ENCODE measurements around the gene NOXA1.
"Not testable (repeated sequence)": the region's sequence is repeated elsewhere in the genome, so short reads cannot be mapped to it uniquely, and the experiment has no call there.

Gene NOXA1

DNA sequence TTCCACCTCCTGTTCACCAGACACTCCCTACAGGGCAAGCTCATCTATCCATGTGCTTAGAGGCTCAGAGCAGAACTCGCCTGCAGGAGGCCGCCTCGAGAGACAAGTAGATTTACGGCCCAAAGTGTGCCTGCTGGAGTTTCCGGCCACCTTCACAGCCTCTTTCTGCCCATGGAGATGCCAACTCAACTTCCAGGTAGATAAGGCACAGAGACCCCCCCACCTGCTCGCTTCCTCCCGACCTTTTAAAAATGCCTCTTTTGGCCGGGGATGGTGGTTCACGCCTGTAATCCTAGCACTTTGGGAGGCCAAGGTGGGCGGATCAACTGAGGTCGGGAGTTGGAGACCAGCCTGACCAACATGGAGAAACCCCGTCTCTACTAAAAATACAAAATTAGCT, 46.8 kb upstream of the NOXA1 start:
- TF ChIP-seq MYC (IDR thresholded peaks at IDR 0.05; ENCODE audit: low read depth, low read length) (no peak), POLR2A (IDR thresholded peaks at IDR 0.05; ENCODE audit: extremely low read depth, insufficient read length) (no peak), MAX (IDR thresholded peaks at IDR 0.05; ENCODE audit: low read depth, low read length) (no peak)
- TF ChIP-seq, protein P1, sequence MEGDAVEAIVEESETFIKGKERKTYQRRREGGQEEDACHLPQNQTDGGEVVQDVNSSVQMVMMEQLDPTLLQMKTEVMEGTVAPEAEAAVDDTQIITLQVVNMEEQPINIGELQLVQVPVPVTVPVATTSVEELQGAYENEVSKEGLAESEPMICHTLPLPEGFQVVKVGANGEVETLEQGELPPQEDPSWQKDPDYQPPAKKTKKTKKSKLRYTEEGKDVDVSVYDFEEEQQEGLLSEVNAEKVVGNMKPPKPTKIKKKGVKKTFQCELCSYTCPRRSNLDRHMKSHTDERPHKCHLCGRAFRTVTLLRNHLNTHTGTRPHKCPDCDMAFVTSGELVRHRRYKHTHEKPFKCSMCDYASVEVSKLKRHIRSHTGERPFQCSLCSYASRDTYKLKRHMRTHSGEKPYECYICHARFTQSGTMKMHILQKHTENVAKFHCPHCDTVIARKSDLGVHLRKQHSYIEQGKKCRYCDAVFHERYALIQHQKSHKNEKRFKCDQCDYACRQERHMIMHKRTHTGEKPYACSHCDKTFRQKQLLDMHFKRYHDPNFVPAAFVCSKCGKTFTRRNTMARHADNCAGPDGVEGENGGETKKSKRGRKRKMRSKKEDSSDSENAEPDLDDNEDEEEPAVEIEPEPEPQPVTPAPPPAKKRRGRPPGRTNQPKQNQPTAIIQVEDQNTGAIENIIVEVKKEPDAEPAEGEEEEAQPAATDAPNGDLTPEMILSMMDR (IDR thresholded peaks at IDR 0.05; ENCODE audit: low read depth, low read length), result no peak
- H3K4me3 ChIP-seq (ENCODE audit: low read depth, low read length), result no peak overlapping the region
- no peak for DNase-seq (ENCODE audit: low read depth)

- DNase-seq (ENCODE audit: low read depth); H3K4me3 ChIP-seq (ENCODE audit: low read depth, low read length): not testable (repeated sequence)
These were observed 44.3 kb upstream of the NOXA1 start for GRCh38 chr9:137378688-137379410.

DNA sequence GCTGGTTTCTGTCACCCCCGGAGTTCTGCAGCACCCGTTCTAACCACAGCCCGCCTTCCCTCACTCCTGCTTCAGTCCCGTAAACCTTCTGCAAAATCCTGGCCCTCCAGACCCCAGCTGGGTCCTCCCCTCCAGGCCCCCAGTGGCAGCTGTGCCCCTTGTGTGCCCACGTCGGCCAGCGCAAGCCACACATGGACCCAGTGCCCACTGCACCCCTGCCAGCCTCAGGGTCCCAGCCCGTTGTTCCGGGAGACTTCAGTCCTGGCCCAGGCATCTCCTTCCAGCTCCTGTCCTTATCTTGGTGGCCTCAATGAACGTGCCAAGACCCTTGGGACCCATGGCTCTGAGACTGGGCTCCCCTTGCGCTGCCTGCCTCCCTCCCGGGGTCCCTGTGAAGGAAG, 43.4 kb upstream of the NOXA1 start:
- H3K4me3 ChIP-seq (ENCODE audit: low read depth, low read length), result no peak overlapping the region
- TF ChIP-seq POLR2A (IDR thresholded peaks at IDR 0.05; ENCODE audit: extremely low read depth, insufficient read length) (no peak), MYC (IDR thresholded peaks at IDR 0.05; ENCODE audit: low read depth, low read length) (no peak), MAX (IDR thresholded peaks at IDR 0.05; ENCODE audit: low read depth, low read length) (no peak)
- TF ChIP-seq, protein P1 (IDR thresholded peaks at IDR 0.05; ENCODE audit: low read depth, low read length), result no peak
- no peak for DNase-seq (ENCODE audit: low read depth)

DNA sequence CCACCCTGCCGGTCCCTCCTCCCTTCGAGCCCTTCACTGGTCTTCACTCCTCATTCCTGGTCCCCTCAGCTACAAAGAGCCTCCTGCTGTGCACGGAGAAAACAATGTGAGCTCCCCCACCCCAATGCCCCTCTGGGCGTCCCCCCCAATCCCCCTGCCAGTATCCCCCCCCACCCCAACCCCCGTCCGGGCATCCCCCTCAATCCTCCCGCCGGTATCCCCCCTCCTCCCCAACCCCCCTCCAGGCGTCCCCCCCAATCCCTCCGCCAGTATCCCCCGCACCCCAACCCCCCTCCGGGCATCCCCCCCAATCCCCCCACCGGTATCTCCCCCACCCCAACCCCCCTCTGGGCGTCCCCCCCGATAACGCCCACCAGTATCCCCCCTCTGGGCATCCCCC, 43.0 kb upstream of the NOXA1 start:
- no peak overlapping the region for H3K4me3 ChIP-seq (ENCODE audit: low read depth, low read length)
- DNase-seq (ENCODE audit: low read depth), result no peak
- TF ChIP-seq MYC (IDR thresholded peaks at IDR 0.05; ENCODE audit: low read depth, low read length), result no peak
- no peak for TF ChIP-seq MAX (IDR thresholded peaks at IDR 0.05; ENCODE audit: low read depth, low read length)
- TF ChIP-seq POLR2A (IDR thresholded peaks at IDR 0.05; ENCODE audit: extremely low read depth, insufficient read length), result no peak
- TF ChIP-seq, protein P1 (IDR thresholded peaks at IDR 0.05; ENCODE audit: low read depth, low read length), result no peak

GRCh38 chr9:137380606-137381005, 42.6 kb upstream of the NOXA1 start:
- no peak for DNase-seq (ENCODE audit: low read depth)
- H3K4me3 ChIP-seq (ENCODE audit: low read depth, low read length), result no peak overlapping the region
- TF ChIP-seq MAX (IDR thresholded peaks at IDR 0.05; ENCODE audit: low read depth, low read length) (no peak), POLR2A (IDR thresholded peaks at IDR 0.05; ENCODE audit: extremely low read depth, insufficient read length) (no peak), MYC (IDR thresholded peaks at IDR 0.05; ENCODE audit: low read depth, low read length) (no peak)
- TF ChIP-seq, protein P1 (IDR thresholded peaks at IDR 0.05; ENCODE audit: low read depth, low read length), result no peak

- H3K4me3 ChIP-seq (ENCODE audit: low read depth, low read length), result no peak overlapping the region
- DNase-seq (ENCODE audit: low read depth), result no peak
- TF ChIP-seq MYC (IDR thresholded peaks at IDR 0.05; ENCODE audit: low read depth, low read length) (no peak), MAX (IDR thresholded peaks at IDR 0.05; ENCODE audit: low read depth, low read length) (no peak), POLR2A (IDR thresholded peaks at IDR 0.05; ENCODE audit: extremely low read depth, insufficient read length) (no peak)
- TF ChIP-seq, protein P1 (IDR thresholded peaks at IDR 0.05; ENCODE audit: low read depth, low read length), result no peak
These were observed 41.4 kb upstream of the NOXA1 start for GRCh38 chr9:137381501-137382443.
